Lung (tissue), 12 donors: Measurements from ENCODE around the gene SMYD1. TPM values are rescaled to one million over a fixed set of nuclear protein-coding genes. Genes with fewer than 3 reads are reported as not detected.

Experiments
- ATAC-seq: fragments of 200-7000 bp; cut with Tn5 transposase; one replicate; pipeline ENCODE4 v1.9.1; 2020; ENCODE audit warnings: moderate number of reproducible peaks; ENCODE audit not compliant: insufficient read depth, low FRiP score
- DNase-seq, 3 donors: peaks; one replicate each; pipeline ENCODE4 v3.0.0-alpha.2; 2013 to 2017
- H3K27ac ChIP-seq, 2 donors: one replicate each; pipeline ENCODE4 v1.5.1; 2013; ENCODE audit warnings: mild to moderate bottlenecking in 2 of 2, moderate library complexity in 2 of 2, control low read depth in 1 of 2, inconsistent platforms in 1 of 2, low read depth in 1 of 2, low read length in 1 of 2
- H3K27me3 ChIP-seq, 3 donors: one replicate each; pipeline ENCODE4 v1.5.1; 2013; ENCODE audit warnings: low read length in 2 of 3; ENCODE audit not compliant: control insufficient read depth in 3 of 3, insufficient read depth in 3 of 3
- H3K36me3 ChIP-seq, 4 donors: one replicate each; pipeline ENCODE4 v1.5.1; 2013; ENCODE audit warnings: low read length in 4 of 4, mild to moderate bottlenecking in 1 of 4, moderate library complexity in 1 of 4; ENCODE audit not compliant: control insufficient read depth in 4 of 4, insufficient read depth in 4 of 4
- H3K4me1 ChIP-seq, 5 donors: one replicate each; pipeline ENCODE4 v1.5.1; 2013; ENCODE audit warnings: low read length in 5 of 5, mild to moderate bottlenecking in 2 of 5, moderate library complexity in 1 of 5; ENCODE audit not compliant: control insufficient read depth in 5 of 5, insufficient read depth in 5 of 5
- H3K4me3 ChIP-seq: one replicate; pipeline ENCODE4 v1.5.1; 2013; ENCODE audit warnings: mild to moderate bottlenecking, control low read depth, moderate library complexity
- H3K9ac ChIP-seq, 2 donors: one replicate each; pipeline ENCODE4 v1.5.1; 2013; ENCODE audit warnings: low read length in 2 of 2, control low read depth in 1 of 2; ENCODE audit not compliant: insufficient read depth in 1 of 2
- H3K9me3 ChIP-seq, 4 donors: one replicate each; pipeline ENCODE4 v1.5.1; 2013; ENCODE audit warnings: low read length in 3 of 4, mild to moderate bottlenecking in 1 of 4, moderate library complexity in 1 of 4; ENCODE audit not compliant: control insufficient read depth in 4 of 4, insufficient read depth in 3 of 4
- CTCF ChIP-seq: IDR thresholded peaks from 2 replicates; pipeline ENCODE4 v1.5.1; 2012; ENCODE audit warnings: mild to moderate bottlenecking; ENCODE audit errors: control extremely low read depth, extremely low read depth
- WGBS, 2 donors: extraction: QIAGEN DNeasy Blood & Tissue Kit; methylation state at CpG; one replicate each; pipeline ENCODE4 v1.1.7; 2013; 5-methylcytosine and 5-hydroxymethylcytosine counted together
- polyA plus RNA-seq, 2 donors: library from polyadenylated mRNA; stranded (reverse); fragments of 200-250 nt; gene quantifications; one replicate each; pipeline ENCODE4 v1.2.1, GENCODE V29; 2013
- total RNA-seq, 2 donors: library from RNA; depleted of rRNA in 1 of 2; stranded (reverse); fragments of >200 nt in 1 of 2; gene quantifications; one replicate each; pipeline ENCODE4 v1.2.1, GENCODE V29; 2014 to 2021
- donor health status: control.
- donor health status: control.
- donor health status: Bipolar disorder and iron deficiency.
- donor health status: healthy.
- donor health status: DM: yes; HTN: yes; CAD: no.

SMYD1 gene
- total and polyA plus RNA-seq, 4 donors = 0.20 TPM; not detected in 3

DNA sequence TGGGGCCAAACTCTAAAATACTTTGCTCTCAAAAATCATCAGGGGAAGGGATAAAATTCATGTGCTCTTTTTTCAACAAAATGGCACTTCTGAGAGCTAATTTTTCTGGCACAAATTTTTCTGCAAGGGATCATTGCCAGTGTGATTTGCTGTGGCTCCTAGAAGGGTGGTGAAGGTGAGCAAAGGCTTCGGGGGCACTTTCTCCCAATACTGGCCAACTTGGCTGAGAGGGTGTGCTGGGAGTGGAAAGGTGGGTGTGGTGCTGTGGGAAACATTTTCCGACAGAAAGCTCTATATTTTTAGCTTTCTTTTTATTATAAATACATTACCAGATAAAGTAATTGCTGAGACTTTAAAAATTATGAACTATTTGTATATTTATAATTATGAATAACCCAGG is 419 bp downstream of the SMYD1 start:
- no peak for ATAC-seq
- peak overlapping the region in 1 of 2 donors; percentile 92 for H3K27ac ChIP-seq
- DNase-seq = no peak
- no peaks in the 10 kb centered on the region for H3K9me3 ChIP-seq
- H3K36me3 ChIP-seq = no peaks in the 10 kb centered on the region
- no peak overlapping the region for H3K4me3 ChIP-seq
- no peak for TF ChIP-seq CTCF
- no peaks in the 10 kb centered on the region for H3K4me1 ChIP-seq
- no peak overlapping the region for H3K9ac ChIP-seq
- WGBS, 2 donors = 82 to 96% methylated on average over 2 of the region's 2 CpGs
- peaks cover 0 to 2% (median 0%) of the 10 kb centered on the region in 3 donors for H3K27me3 ChIP-seq

- TF ChIP-seq CTCF = no peak
- DNase-seq (no peak), ATAC-seq (no peak)
- Histone ChIP-seq H3K9ac (no peak overlapping the region), H3K4me3 (no peak overlapping the region), H3K27ac (peak overlapping the region in 1 of 2 donors; percentile 90), H3K4me1 (no peaks in the 10 kb centered on the region), H3K36me3 (no peaks in the 10 kb centered on the region), H3K9me3 (peaks cover 0 to under 1% (median 0%) of the 10 kb centered on the region in 4 donors), H3K27me3 (peaks cover 0 to 2% (median 0%) of the 10 kb centered on the region in 3 donors)
Observed at GRCh38 chr2:88069117-88069516, 1.5 kb downstream of the SMYD1 start.

- TF ChIP-seq CTCF = no peak
- Histone ChIP-seq H3K9ac (no peak overlapping the region), H3K36me3 (no peaks in the 10 kb centered on the region), H3K4me3 (no peak overlapping the region), H3K4me1 (no peaks in the 10 kb centered on the region), H3K27ac (no peak overlapping the region), H3K9me3 (peaks cover 0 to 1% (median 0%) of the 10 kb centered on the region in 4 donors), H3K27me3 (peaks cover 0 to 2% (median 0%) of the 10 kb centered on the region in 3 donors)
- 86 to 90% methylated on average over 1 of the region's 1 CpG for WGBS, 2 donors
- DNase-seq (no peak), ATAC-seq (no peak)
Observed at GRCh38 chr2:88070055-88070454, 2.4 kb downstream of the SMYD1 start.

- Histone ChIP-seq H3K9ac (no peak overlapping the region), H3K4me3 (no peak overlapping the region), H3K9me3 (peaks cover 0 to 1% (median 0%) of the 10 kb centered on the region in 4 donors), H3K36me3 (no peaks in the 10 kb centered on the region), H3K27ac (peak overlapping the region in 1 of 2 donors; percentile 66), H3K27me3 (peaks cover 0 to 2% (median 0%) of the 10 kb centered on the region in 3 donors), H3K4me1 (no peaks in the 10 kb centered on the region)
- WGBS, 2 donors = 80 to 92% methylated on average over 2 of the region's 2 CpGs
- no peak for ATAC-seq
- no peak for DNase-seq
- no peak for TF ChIP-seq CTCF
Observed at GRCh38 chr2:88071365-88071764, 3.7 kb downstream of the SMYD1 start.
